Loucy (cell line): Measurements from ENCODE around the gene C15orf39.

Experiments used
- EZH2phosphoT487 ChIP-seq: fragments of 200-600 bp; IDR thresholded peaks from 2 replicates; pipeline ENCODE4 v1.6.1; 2018; ENCODE audit warnings: antibody characterized with exemption, mild to moderate bottlenecking, moderate library complexity, borderline replicate concordance
- TF ChIP-seq, protein P1 (sequence below): fragments of 200-600 bp; sonication (generic); conservative IDR thresholded peaks from 2 replicates; pipeline ENCODE4 v1.5.1; 2014; ENCODE audit warnings: mild to moderate bottlenecking, antibody characterized with exemption, low read length

DNA sequence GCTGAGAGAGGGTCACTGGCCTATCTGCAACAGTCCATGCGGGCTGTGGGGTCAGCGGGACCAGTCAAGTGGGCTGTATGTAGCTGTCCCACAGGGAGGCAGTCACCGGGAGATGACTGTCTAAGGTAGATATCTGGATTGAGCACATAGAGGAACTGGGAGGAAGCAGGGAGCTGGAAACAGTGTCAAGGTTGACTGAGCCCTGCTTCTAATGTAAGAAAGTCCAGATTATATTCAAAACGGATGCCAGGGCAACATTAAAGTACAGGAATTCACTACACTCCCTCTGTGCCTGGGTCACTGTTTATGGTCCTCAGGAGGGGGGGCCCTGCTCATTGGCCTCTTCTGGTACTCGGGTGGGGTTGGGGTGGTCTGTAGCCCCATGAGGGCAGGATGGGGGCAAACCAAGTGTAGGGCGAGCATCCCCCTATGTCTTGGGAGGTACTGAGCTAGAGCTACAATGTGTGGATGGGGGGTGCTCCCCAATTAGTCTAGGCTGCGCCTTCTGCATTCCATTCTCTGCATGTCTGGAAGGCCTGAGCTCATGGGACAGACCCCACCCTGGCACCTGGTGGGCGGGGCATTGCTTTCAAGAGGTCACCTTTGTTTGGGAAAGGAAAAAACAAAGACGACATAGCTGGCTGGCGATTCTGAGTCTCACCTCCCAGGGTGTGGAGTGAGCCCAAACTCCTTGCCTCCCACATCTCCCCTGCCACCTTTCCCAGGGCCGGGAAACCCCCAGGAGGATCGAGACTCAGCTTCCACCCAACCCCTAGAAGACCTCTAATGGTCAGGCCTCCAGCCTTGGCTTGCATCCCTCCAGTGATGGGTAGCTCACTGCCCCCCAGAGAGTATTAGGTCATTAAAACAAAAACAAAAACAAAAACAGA is 45.1 kb upstream of the C15orf39 start:
- TF ChIP-seq, protein P1, sequence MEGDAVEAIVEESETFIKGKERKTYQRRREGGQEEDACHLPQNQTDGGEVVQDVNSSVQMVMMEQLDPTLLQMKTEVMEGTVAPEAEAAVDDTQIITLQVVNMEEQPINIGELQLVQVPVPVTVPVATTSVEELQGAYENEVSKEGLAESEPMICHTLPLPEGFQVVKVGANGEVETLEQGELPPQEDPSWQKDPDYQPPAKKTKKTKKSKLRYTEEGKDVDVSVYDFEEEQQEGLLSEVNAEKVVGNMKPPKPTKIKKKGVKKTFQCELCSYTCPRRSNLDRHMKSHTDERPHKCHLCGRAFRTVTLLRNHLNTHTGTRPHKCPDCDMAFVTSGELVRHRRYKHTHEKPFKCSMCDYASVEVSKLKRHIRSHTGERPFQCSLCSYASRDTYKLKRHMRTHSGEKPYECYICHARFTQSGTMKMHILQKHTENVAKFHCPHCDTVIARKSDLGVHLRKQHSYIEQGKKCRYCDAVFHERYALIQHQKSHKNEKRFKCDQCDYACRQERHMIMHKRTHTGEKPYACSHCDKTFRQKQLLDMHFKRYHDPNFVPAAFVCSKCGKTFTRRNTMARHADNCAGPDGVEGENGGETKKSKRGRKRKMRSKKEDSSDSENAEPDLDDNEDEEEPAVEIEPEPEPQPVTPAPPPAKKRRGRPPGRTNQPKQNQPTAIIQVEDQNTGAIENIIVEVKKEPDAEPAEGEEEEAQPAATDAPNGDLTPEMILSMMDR = no peak
- TF ChIP-seq EZH2phosphoT487 = no peak
